GM18520 (cell line): ENCODE data around the gene FAF2.
"Not testable (repeated sequence)": the region's sequence is repeated elsewhere in the genome, so short reads cannot be mapped to it uniquely, and the experiment has no call there.

Source experiments
- ATAC-seq: cut with Tn5 transposase; IDR thresholded peaks from one replicate; pipeline ENCODE4 v1.9.1; 2021; ENCODE audit not compliant: unreplicated experiment

The FAF2 gene

DNA sequence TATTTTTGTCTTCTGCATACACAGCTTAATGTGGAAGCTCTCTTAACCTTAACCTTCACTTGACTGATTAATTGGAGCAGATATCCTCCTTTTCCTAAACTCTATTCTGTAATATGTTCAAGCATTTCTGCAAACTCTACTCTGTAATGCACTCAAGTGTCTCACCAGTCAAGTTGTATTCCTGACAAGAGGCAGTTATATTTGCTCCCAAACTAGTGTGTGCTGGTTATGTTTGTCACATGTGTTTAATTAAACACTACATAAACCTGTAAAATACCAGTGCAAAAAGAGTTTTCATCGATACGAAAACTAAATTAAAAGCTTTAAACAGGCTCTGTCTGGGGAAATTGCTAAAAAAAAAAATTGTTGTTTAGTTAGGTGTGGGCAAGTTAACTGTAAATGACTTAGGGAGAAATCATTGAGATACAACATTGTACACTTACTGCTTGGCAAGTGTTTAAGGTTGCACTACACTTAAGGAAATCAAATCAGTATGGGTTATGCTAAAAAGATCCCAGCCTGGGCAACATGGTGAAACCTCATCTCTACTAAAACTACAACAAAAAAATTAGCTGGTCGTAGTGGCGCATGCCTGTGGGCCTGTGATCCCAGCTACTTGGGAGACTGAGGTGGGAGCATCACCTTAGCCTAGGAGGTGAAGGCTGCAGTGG, 6.7 kb downstream of the FAF2 start:
- ATAC-seq: no peak

DNA sequence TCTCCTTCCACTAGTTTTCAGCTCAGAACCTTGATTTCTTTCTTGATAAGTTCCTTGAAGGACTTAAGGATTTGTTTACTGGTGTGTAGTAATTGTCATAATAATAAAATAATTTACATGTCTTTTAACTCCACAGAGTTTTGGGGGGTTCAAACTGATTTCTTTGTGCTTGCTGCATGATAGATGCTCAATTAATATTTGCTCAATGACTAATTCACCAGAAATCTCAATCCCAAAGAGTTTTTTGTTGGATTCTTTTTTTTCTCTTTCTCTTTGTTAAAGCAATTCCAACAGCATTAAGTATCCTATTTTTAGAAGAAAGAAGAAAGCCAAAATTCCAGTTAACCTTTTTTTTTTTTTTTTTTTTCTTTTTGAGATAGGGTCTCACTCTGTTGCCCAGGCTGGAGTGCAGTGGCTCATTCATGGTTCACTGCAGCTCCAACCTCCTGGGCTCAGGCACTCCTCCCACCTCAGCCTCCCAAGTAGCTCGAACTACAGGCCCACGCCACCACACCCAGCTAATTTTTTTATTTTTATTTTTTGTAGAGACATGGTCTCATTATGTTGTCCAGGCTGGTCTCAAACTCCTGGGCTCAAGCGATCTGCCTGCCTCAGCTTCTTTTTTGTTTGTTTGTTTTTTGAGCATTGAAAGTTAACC, 10.8 kb downstream of the FAF2 start:
- ATAC-seq: no peak

DNA sequence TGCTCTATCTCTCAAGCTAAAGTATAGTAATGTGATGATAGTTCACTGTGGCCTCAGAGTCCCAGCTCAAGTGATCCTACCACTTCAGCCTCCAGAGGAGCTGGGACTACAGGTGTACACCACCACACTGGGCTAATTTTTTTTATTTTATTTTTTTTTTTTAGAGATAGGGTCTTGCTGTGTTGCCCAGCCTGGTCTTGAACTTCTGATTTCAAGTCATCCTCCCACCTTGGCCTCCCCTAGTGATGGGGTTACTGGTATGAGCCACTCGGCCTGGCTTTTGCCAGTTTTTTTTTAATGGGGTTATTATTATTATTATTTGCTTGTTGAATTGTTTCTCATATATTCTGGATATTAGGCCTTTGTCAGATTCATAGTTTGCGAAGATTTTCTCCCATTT, 13.2 kb downstream of the FAF2 start:
- no peak for ATAC-seq

DNA sequence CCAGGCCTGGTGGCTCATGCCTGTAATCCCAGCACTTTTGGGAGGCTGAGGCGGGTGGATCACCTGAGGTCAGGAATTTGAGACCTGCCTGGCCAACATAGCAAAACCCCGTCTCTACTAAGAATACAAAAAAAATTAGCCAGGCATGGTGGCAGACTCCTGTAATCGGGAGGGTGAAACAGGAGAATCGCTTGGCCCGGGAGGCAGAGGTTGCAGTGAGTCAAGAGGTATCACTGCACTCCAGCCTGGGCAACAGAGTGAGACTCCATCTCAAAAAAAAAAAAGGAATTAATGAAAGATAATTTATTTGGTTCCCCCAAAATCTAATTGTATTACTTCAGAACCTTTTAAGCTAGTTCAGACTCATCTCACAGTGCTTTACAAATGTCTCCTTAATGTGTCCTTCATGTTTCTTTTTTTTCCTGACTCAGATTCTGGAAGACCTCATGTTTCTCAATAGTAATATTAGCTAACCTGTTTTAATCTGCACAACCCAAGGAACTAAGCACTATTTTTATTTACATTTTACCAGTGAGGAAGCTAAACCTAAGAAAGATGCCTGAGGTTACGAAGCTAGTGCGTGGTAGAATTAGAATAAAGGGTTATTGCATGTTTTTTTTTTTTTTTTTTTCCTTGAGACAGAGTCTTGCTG, 15.1 kb downstream of the FAF2 start:
- ATAC-seq: no peak

DNA sequence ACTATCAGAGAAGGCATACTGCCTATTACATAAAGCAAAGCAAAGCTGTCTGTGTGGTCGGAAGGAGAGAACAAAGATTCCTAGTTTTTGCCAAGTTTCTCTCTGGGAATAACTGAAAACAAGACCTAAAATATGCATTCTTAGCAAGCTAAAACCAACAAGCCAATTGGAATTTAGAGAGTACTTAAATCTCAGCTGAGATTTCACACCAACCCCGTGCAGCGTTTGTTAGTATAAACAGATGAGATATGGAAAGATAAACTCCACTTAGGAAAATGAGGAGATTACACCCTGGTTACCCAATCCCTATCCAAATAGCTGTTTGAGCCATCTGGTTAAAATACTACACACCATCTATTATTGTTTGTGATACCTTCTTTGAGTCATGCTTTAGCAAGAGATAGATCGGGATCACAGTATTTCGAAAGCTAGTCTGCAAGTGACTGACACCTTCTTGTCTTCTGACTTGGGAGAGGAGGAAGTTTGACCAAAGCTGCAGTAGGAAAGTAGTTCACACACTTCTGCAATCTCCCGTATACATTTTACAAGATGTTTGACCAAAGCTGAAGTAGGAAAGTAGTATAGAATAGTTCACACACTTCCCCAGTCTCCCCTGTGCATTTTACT, 18.2 kb downstream of the FAF2 start:
- ATAC-seq: no peak

DNA sequence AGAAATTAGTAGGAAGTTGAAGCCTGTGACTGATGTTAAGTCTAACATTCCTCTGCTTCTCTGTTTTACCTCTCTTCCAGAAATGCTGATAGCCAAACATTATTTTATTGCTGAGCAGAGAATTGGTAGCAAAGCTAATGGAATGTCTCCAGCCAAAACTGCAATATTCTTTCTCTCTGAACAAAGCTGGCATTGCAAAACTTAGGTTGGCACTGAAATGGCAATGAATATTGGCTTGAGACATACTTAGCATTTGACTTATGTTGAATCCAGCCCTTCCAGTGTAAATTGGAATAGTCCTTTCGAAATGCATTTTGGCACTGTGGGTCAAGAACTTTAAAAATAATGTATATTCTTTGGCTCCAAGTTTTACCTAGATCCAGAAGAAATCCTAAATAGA, 21.1 kb downstream of the FAF2 start:
- no peak for ATAC-seq

DNA sequence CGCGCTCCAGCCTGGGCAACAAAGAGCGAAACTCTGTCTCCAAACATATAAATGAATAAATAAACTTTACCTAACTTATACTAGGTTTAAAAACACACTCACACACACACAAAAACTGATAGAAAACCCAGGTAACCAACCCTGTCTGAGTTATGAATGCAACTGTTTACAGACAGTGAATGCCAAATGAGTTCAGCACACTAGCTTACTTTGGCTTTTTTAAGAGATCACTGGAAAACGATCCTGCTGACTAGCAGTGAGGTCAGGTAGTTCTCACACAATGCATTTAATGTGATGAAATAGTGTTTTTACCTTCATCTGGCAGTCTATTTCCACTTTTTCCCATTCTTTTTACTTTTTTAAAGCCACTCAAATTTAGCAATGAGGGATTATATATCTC, 22.4 kb downstream of the FAF2 start:
- no peak for ATAC-seq

DNA sequence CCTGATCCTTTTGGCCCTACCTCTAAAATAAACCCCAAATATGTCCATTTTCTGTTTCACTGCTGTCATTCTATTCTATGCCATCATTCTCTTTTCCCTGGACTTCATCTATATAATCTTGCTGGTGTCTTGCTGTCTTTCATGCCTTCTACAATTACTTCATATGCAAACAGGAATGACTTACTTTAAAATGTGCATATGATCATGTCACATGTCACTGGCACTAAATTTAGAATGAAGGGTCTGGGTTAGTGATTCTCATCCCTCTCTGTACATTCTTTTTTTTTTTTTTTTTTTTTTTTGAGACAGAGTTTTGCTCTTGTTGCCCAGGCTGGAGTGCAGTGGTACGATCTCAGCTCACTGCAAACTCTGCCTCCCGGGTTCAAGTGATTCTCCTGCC, 22.9 kb downstream of the FAF2 start:
- no peak for ATAC-seq

DNA sequence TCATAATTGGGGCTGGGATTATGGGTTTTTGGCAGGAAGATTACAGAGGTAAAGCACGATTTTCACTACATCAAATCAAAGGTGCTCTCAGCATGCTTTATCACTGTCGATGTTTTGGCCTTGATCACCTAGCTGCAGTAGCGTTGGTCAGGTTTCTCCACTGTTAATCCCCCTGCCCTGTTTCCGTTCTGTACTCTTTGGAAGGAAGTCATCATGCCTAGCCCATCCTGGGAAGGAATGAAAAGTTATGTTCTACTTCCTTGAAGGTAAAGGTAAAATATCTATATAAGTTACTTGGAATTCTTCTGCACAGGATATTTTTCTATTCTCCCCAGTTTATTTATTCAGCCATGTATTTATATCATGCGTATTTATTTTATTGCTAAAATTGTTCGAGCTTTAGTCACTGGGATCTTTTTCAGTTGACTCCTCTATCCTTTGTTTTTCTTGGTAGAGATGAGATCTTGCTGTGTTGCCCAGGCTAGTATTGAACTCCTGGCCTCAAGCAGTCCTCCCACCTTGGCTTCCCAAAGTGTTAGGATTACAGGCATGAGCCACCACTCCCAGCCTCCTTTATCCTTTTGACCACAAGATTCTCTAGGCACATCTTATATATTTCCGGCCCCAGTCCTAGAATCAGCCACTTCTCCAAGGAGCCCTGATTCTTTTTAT, 25.3 kb downstream of the FAF2 start:
- ATAC-seq: no peak

DNA sequence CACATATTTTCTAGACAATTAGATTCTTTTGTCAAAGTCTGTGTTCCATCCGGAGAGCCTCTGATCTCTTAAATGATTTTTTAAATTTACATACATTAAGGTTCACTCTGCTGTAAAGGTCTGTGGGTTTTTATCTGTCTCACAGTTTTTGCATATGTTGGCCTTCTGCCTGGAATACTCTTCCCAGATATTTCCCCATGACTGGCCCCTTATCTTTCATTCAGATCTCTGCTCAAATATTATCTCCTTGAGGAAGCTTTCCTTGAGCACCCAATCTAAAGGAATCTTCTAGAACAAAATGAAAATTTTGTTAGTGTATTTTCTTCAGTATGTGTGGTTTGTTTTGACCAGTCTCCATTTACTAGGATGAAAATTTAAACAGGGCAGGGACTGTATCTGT, 26.3 kb downstream of the FAF2 start:
- no peak for ATAC-seq

DNA sequence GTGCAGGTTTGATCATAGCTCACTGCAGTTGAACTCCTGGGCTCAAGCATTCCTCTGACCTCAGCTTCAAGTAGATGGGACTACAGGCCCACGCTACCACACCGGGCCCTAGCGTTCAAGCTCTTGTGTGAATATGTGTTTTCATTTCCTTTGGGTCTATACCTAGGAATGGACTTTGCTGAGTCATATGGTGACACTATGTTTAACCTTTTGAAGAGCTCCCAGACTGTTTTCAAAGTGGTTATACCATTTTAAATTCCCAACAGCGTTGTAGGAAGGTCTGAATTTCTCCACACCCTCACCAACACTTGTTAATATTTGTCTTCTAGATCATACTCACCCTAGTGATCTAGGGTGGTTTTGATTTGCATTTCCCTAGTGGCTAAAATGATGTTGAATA, 33.5 kb downstream of the FAF2 start:
- no peak for ATAC-seq

DNA sequence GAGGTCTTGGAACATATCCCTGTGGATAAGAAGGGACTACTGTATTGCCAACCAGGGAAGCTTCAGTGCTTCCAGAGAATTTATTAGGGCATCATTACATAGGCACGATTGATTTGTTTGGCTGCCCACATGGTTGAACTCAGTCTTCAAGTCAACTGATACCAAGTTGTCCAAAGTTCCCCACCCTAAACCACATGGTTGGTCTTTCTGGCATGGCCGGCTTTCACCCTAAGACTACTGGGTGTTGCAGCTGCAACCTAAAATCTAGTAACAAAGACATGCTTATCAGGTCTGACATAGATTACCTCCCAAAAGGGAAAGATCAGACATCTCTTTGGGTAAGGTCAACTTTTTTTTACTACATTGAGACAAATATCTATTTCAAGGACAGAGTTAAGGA, 37.0 kb downstream of the FAF2 start:
- ATAC-seq: no peak

DNA sequence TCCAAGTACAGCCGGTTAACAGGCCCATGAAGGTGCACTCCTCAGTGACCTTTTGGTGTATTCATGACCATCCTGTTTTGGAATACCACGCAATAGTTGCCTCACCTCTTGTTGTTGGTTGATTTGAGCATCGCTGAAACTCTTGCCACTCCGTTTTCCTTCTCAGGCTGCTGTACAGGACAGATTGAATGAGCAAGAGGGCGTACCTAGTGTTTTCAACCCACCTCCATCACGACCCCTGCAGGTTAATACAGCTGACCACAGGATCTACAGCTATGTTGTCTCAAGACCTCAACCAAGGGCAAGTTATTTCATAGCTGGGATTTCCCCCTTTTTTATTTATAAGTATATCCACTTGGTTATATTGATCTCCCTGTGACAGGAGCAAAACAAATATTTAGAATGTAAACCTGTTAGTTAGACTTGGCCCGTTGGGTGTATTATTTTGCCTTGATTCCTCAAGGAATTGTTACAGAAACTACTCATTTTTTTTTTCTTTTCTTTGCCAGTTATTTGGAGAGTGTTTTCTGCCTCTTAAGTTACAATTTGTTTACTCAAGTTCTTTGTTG, 38.1 kb downstream of the FAF2 start:
- no peak for ATAC-seq

DNA sequence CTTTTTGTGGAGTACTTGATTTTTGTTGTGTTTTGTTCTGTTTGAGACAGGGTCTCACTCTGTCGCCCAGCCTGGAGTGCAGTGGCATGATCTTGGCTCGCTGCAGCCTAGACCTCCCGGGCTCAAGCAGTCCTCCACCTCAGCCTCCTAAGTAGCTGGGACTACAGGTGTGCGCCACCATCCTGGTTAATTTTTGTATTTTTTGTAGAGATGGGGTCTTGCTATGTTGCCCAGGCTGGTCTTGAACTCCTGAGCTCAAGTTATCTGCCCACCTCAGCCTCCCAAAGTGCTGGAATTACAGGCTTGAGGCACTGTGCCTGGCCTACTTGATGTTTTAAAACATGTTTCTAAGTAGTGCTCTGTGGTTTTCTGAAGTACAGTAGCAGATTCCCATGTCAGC, 39.0 kb downstream of the FAF2 start:
- ATAC-seq: not testable (repeated sequence)

DNA sequence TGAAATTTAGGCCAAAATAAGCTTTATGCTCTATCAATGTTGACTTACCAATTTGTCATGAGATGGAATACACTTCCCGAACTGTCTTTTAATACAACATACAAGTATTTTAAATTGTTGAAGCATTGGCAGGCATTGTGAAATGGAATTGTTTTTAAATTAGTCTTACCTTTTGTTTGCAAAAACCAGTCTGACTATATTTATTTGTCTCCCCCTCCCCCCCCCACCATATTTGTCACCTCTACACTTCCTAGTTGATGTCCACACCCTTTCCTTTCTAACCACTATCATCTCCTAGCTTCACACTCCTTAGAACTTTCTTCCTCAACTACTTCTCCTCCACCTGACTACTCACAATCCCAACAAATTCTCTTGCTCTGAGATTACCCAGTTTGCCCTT, 40.9 kb downstream of the FAF2 start:
- no peak for ATAC-seq

DNA sequence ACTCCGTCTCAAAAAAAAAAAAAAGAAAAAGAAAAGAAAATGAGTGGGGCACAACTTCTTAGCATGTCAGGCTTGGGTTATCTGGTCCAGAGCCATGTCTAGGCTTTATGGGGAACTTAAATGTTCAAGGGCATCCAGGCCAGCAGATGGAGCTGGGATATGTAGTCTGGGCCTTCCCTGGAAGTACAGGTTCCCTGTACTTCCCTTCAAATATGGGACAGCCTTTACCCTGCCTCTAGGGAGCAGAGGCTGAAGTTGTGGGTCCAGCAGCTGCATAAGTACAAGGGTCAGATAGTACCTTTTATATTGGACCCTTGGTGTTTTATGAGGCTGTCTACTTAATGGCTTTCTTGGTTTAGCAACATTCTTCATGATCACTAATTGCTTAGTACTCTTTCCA, 42.1 kb downstream of the FAF2 start:
- ATAC-seq: no peak

DNA sequence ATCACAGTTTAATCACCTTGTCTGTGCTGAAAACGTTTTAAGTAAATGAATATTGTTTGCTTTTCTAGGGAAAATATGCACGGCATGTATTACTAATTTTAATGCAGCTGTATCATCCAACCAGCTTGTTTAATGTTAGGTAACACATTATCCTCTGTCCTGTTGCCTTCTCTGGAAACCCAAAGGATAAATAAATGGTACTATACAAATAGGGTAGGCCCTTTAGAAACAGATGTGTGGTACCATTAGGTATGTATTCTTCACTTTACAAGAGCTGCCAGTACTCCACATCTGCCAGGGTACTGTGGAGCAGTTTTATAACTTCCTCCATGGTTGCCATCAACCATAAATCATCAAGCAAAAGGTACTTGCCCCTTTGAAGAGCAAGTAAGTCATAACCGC, 42.9 kb downstream of the FAF2 start:
- no peak for ATAC-seq

DNA sequence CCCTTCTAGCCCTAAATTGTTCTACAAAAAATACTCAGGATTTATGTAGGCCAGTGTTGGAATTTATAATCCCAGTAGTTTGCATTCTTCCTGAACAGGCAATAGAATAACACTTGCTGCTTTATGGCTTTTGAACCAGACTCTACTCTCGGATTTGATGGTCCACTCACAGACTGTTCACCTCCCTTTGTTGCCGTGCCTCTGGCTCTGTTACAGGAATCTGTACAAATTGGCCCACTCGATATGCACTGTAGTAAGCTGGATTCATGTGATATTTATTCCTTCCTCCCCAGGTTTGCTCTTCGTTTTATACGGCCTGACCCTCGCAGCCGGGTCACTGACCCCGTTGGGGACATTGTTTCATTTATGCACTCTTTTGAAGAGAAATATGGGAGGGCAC, 43.7 kb downstream of the FAF2 start:
- no peak for ATAC-seq

DNA sequence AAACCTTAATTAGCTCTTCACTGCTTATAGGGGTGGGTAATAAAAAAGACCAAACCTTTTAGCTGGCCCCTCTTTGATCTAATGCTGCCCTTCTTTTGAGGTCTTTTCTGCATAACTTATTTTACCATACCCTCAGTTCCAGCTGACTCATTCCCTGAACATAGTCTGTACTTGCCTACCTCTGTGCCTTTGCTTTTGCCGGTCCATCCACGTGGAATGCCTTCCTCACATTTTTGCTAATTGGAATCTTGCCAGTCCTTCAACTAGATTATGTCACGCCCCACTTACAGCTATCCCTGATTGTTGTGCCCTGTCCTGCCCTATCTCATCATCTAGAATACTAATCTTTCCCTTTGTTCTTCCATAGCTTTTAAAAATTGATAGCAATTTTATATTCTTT, 44.2 kb downstream of the FAF2 start:
- ATAC-seq: no peak

DNA sequence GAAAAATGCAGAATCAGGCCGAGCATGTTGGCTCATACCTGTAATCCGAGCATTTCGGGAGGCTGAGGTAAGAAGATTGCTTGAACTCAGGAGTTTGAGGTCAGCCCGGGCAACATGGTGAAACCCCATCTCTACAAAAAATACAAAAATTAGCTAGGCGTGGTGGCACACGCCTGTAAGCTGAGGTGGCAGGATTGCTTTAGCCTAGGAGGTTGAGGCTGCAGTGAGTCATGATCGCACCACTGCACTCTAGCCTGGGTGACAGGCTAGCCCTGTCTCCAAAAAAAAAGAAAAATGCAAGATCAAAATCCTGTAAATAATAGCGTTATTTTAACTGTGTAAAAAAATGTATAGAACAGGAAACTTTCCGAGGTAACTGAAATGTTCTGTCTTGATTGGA, 49.7 kb downstream of the FAF2 start:
- ATAC-seq: no peak

DNA sequence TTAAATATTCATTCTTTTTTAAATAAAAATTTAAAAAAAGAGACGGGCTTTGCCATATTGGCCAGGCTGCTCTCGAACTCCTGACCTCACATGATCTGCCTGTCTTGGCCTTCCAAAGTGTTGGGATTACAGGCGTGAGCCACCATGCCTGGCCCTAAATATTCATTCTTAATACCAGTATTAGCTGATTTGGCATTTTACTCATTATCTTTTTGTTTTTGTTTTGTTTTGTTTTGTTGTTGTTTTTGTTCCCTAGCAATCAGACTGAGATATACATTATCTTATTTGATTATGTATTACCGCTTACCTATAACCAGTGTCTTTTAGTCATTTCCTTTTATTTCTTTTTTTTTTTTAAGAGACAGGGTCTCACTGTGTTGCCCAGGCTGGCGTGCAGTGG, 51.1 kb downstream of the FAF2 start:
- ATAC-seq: no peak
